GM21423 (cell line): ENCODE results near the gene TMEFF1.

Source experiments
- ATAC-seq: cut with Tn5 transposase; IDR thresholded peaks from one replicate; pipeline ENCODE4 v1.9.1; 2021; ENCODE audit warnings: mild to moderate bottlenecking, moderate library complexity; ENCODE audit not compliant: unreplicated experiment

Gene TMEFF1

DNA sequence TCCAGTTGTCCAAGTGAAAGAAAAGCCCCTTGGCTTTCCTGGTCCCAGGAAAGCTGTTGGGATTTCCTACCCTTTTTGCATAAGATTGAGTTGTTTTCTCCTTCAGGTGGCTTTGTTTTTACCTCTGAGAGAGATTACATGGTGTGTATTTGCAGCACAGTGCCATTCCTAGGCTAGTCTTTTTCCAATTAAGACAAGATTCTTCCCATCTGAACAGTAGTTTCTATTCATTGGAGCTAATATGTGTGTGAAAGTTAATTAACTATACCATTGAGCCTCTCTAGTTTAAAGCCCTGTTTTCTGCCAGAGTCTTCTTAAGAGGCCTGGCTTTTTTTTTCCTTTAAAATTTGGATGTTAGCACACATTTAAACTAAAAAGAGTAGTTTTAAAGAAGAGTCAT is 25.9 kb upstream of the TMEFF1 start:
- ATAC-seq, result no peak

DNA sequence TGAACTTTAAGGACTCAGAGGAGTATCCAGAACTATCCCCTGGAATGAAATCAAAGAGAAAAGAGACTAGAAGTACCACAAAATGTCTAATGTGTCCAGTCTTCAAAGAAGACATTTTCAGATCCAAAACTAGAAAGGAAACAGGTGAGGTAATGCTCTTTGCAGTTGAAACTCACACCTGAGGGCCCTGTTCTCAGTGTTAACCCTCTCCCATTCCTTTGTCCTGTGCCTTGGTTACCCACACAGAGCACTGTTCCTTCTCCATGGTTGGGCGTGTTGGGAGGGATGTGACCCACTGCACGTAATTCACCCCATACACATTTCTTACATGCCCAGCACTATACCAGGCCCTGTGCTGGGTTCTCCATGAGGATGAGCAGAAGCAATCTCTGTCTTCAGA is 24.7 kb upstream of the TMEFF1 start:
- ATAC-seq, result no peak

DNA sequence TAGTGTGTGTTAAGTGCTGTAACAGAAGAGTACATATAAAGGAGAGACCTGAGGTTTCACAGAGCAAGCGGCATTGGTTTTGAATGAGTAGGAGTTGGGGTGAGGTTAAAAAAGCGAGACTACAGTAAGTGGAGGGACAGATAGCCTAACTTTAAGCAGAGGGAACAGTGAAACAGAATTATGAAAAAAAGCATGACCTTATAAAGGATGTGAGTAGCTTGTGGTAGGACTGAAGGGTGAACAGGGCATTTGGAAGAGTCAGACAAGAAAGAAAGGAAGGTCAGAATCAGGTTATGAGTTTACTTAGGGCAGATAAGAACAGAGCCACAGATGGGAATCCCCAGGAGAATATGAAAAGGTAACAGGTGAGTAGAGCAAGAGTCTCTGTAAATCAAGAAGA is 23.5 kb upstream of the TMEFF1 start:
- ATAC-seq, result peak; percentile 58

DNA sequence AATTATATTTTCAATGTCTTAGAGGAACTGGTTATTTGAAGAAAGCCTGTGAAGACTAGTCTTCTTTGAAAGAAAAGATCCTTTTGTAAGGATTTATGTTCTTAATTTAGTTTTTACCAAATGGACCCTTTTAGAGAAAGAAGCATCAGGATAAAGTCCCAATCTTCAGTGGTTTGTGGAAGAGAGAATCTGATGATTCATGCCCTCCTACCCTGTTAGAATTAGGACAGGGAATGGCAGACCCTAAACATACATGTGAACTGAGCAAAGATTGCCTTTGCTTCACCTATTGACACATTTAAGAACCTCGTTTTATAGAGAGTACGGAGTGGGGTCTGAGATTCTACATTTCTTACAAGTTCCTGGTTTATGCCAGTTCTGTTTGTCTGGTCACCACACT is 20.1 kb upstream of the TMEFF1 start:
- ATAC-seq, result no peak

DNA sequence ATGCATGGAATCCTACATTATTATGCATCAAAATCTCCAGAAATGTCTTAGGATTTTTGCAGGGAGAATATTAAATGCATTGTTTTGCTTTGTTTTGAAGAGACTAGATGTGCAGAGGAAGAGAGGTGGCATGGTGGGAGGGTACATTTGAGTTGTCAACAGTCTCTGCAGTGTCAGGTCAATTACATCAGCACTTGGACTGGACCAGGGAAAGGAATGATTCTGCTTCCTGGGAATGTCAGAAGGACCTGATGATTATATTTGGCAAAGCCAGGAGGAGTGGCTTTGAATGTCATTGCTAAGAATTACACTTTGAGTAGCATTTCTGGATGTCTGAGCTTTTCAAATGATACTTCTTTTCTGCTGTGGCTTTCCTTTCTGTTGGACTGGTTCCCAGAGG is 17.5 kb upstream of the TMEFF1 start:
- no peak for ATAC-seq

DNA sequence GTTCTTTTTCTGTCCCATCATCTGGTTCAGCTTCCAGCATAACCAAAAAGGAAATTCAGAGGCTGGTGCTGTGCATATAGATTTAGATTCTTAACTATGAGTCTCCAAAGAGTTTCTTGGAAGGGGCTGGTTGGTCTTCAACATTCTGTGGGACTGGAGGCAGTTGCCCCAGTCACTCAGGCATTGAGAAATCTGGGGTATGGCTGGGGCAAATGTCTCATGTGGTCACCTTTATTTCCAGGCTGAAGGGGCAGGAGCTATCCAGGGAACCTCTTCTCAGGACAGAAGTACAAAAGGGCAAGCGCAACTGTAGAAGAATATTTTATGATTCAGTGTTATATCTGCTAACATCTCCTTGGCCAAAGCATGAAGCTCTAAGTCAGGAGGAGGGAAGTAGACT is 15.4 kb upstream of the TMEFF1 start:
- ATAC-seq, result no peak

DNA sequence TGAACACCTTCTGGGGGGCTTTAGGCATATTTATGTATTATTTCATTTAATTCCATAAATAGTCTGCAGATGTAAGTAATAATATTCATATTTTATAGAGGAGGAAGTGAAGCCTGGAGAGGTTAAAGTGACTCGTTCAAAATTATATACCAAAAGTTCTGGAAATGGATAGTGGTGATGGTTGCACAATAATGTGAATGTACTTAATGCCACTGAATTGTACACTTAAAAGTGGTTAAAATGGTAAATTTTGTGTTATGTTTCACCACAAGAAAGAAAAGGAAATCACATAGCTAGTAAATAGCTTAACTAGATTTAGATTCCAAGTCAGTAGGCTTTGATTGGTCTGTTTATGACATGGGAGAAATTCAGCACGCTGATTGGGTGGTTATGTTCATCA is 13.0 kb upstream of the TMEFF1 start:
- ATAC-seq, result no peak

DNA sequence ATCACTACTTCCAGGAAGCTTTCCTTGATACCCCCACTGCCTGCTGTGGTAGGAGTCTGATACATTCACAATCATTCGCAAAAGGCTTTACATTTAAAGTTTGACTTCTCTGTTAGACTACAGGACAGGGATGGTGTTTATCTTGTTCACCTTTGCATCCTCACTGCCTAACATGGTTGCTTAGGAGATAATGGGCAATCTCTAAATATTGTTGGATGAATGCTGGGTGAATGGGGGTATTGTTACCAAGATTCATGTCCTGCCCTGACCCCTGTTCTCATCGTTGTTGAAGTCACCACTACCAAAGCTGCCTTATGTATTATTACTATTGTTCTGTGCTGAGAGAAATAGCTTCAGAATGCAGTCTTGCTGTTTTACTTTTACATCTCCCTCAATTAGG is 7.7 kb upstream of the TMEFF1 start:
- no peak for ATAC-seq

DNA sequence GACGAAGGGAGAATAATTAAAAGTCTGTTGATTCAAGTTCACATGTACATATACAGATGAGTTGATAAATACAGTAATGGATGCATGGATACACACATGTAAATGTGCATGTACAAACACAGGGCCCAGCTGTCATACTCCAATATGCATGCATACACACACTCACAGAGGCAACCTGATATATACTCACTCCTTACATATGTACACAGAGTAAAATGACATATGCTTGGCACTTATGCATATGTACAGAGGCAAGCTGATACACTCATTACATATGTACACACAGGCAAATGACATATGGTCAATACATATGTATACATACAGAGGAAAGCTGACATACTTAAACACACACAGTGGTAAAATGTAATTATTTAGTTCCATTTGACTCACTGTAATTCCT is 7.2 kb upstream of the TMEFF1 start:
- no peak for ATAC-seq

DNA sequence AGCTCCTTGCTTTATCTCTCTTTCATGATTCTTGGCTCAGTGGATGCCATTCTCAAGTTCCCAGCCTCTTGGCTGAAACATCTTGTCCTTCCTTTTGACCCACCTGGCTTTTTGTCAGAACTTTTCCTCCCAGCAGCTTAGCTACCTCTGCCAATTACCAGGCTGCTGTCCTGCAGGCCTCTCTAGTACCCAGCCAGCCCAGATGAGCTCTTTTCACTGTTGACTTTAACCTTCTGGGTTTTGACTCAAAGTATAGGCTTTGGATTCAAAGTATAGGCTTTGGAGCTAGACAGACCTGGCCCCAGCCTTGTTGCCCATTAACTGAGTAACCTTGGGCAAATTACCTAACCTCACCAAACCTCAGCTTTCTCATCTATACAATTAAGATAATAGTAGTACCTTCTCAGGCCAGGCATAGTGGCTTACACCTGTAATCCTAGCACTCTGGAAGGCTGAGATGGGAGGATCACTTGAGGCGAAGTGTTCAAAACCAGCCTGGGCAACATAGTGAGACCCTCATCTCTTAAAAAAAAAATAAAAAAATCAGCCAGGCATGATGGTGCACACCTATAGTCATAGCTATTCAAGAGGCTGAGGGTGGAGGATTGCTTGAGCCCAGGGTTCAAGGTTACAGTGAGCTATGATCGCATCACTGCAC is 6.6 kb upstream of the TMEFF1 start:
- ATAC-seq, result no peak

DNA sequence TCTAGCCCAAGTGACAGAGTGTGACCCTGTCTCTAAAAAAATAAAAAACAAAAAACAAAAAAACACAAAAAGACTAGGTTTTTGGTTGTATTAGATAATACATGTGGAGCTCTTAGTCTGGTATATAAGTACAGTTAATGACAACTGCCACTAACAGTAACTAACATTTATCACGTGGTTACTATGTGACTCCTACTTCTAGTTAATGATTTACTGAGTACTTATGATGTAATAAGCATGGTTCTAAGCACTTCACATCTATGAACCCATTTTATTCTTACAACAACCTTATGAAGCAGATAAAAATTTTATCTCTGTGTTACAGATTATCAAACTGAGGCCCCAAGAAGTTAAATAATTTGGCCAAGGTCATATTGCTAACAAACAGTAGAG is 6.1 kb upstream of the TMEFF1 start:
- ATAC-seq, result peak; percentile 53

DNA sequence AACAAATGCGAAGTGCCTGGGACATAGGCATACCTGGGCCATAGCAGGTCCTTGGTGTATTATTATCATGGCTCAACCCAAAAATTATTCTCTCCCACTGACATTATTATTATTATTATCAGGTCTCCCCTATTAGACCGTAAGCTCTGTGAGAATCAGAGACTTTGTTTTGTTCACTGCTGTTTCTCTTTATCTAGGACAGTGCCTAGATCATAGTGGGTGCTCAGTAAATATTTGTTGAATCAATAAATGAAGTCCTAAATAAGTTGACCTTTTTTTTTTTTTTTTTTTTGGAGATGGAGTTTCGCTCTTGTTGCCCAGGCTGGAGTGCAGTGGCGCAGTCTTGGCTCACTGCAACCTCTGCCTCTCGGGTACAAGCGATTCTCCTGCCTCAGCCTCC is 4.9 kb upstream of the TMEFF1 start:
- ATAC-seq, result no peak

DNA sequence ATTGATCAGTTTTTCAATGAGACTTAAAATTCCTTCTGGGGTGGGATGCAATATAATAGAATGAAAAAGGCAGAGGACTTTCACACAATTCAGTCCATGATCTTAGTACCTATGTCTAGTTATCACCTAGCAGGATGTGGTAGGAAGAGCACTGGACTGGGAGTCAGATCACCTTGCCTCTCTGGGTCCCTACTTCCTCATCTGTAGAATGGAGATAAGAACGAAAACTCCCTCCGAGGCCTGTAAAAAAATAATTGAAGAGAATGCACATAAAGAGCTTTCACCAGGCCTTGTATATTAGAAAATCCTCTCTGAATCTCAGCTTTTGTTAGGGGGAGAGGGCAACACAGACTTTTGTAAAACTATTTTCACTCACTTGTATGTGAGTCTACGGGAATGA is 681 bp upstream of the TMEFF1 start:
- no peak for ATAC-seq

DNA sequence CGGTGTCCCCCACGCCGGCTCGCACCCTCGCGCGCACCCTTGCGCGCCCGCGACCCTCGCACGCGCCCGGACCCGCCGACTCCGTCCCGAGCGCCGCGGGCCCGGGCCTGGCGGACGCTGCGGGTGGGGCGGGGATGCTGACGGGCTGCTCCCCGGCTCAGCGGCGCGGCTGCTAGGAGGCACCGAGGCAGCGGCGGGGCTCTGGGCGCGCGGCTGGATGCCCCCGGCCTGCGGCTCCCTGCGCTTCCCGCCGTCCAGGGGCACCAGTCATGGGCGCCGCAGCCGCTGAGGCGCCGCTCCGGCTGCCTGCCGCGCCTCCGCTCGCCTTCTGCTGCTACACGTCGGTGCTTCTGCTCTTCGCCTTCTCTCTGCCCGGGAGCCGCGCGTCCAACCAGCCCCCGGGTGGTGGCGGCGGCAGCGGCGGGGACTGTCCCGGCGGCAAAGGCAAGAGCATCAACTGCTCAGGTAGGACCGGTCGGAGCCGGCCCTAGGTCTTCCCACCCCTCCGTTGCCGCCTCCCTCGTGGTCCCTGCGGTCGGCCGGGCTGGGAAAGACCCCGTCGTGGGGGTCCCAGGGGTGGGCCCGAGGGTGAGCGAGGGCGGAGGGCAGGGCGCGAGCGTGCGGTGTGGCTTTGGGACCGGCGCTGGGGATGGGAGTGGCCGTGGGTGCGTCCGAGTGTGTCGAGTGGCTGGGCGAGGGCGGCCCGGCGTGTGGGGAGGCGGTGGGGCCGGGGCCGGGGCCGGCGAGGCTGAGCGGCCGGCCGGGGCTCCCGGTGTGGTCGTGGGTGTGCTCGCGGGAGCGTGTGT is 530 bp downstream of the TMEFF1 start:
- ATAC-seq, result peak; percentile 64

DNA sequence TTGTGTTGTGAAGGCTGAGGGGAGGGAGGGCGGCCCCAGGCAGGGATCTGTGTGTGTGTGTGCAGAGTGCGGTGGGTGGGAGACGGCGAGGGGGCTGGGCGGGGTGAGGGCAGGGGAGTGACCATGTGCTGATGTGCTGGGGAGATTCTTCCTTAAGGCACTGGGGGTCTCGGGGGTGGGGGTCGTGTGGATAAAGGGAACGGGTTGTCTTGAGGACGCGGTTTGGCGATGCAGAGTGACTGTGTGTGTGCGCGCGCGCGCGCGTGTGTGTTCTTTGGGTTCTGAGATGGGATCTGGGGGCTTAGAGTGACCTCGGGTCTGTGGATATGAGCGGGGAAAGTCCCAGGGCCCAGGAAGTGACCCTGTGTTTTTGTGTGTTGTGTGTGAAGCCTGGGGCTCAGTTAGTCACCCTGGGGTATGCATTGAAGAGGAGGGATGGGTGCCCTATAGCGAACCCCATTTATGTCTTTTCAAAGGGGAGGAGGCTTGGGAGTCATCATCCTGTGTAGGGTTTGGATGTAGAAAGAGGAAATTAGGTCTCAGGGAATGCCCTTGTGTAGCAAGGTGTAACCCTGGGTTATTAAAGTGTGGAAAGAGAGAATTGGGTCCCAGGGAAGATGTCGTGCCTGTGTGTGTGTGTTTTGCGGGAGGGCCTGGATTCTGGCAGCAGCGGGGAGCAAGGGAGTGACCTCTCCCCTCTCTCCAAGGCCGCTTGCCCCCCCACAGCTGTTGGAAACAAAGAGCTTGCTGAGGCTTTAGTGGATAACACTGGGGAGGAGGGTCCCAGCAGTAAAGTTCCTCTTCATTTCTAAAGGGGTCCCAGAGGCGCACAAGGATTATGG is 1.4 kb downstream of the TMEFF1 start:
- ATAC-seq, result no peak

DNA sequence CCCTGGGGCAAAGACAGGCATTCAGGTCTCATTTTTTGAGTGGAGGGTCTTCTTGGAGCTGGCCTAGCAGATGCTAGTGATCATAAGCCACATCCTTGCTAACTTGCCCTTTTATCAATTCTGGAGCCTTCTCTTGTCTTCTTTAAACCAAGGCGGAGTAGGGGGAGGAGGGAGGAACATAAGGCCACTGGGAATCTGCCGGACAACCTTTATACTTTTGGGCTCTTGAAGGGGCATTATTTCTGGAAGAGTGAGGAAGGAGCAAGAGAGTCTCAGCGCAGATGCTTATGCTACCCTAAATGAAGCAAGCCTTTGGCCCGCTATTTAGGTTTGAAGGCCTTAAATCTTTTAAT is 2.0 kb downstream of the TMEFF1 start:
- ATAC-seq, result no peak

DNA sequence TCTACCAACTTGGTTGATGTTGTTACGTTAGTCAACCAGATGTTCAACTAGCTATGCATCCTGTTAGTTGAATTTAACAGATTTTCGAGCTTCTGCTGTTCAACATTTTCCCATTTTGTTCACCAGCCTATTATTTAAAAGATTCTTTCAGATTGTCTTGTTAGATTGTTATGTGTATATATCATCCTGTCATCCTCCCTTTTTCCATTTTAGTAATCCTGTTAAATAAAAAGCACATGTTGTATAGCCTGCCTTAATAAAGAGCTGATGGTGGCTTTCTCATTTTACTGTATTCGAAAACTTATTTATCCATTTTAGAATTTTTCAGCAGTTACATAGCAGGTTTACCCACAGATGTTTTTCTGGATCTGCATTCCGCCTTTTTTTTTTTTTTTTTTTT is 4.3 kb downstream of the TMEFF1 start:
- no peak for ATAC-seq

DNA sequence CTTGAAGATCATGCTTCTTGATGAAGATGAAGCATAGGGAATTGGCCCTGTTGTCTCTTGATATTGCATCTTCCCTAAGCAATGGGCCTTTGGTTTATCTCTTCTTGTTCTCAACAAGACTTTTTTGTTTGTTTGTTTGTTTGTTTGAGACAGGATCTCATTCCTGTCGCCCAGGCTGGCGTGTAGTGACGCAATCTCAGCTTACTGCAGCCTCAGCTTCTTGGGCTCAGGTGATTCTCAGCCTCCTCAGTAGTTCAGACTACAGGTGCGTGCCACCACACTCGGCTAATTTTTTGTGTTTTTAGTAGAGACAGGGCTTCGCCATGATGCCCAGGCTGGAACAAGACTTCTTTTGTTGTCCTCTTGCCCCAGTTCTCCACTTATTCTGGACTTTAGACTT is 5.2 kb downstream of the TMEFF1 start:
- ATAC-seq, result no peak

DNA sequence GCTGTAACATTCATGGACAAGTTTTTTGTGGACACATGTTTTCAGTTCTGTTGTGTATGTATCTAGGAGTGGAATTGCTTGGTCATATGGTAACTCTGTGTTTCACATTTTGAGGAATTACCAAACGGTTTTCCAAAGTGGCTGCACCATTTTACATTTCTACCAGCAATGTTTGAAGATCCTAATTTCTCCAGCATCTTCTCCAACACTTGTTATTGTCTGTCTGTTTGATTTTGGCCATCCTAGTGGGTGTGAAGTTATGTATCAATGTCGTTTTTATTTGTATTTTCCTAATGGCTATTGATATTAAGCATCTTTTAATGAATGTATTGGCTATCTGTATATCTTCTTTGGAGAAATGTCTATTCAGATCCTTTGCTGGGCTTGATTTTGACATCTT is 6.9 kb downstream of the TMEFF1 start:
- ATAC-seq, result no peak

DNA sequence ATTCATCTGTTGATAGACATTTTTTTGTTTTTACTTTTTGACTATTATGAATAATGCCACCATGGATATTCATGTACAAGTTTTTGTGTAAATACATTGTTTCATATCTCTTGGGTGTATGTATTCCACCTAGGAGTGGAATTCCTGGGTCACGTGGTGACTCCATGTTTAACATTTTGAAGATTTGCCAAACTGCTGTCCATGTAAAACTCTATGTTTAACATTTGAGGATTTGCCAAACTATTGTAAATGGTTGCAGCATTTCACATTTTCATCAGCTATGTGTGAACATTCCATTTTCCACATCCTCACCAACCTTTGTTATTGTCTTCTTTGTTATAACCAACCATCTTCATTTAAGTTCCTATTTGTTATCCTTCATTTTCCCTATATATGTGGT is 12.2 kb downstream of the TMEFF1 start:
- no peak for ATAC-seq

DNA sequence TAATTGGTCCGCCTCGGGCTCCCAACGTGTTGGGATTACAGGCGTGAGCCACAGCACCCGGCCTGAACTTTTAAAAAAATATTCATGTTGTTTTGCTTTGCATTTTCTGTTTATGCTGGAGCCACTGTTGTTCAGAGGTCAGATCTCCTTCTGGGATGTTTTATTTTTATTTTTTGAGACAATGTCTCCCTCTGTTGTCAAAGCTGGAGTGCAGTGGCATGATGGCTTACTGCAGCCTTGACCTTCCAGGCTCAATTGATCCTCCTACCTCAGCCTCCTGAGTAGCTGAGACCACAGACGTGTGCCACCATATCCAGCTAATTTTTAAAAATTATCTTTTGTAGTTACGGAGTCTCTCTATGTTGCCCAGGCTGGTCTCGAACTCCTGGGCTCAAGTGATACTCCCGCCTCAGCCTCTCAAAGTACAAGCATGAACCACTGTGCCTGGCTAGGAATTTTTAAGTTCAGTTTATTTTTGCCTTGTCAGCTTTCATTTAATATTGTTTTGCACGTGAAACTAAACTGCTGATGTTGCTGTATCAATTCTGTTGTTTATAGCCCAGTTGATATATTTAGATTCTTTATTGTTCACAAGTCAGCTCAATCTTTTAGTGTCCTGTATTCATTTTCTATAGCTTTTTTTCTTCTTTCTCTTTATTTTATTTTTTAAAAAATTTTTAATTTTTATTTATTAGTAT is 13.7 kb downstream of the TMEFF1 start:
- no peak for ATAC-seq
